Bronchial epithelial cell (primary cell): Measurements from ENCODE around the gene RAB9A. TPM values are rescaled to one million over a fixed set of nuclear protein-coding genes. Genes with fewer than 3 reads are reported as not detected.

Experiments used
- DNase-seq: peaks from one replicate; pipeline ENCODE4 v3.0.0-alpha.2; 2010; ENCODE audit warnings: low read depth
- FAIRE-seq: peaks from 2 replicates; lab custom pipeline; 2011; peaks lifted over from hg19 to GRCh38; lab: Jason Lieb, UNC
- H3K27me3 ChIP-seq: 2 replicates; pipeline ENCODE4 v1.5.1; 2011; ENCODE audit warnings: low read length; ENCODE audit not compliant: control insufficient read depth, insufficient read depth
- H3K36me3 ChIP-seq: 2 replicates; pipeline ENCODE4 v1.5.1; 2011; ENCODE audit warnings: low read length; ENCODE audit not compliant: control insufficient read depth, insufficient read depth
- H3K4me3 ChIP-seq: 2 replicates; pipeline ENCODE4 v1.5.1; 2011; ENCODE audit warnings: mild to moderate bottlenecking, low read depth, low read length, control low read depth
- CTCF ChIP-seq: IDR thresholded peaks from 2 replicates; pipeline ENCODE4 v1.5.1; 2011; ENCODE audit warnings: mild to moderate bottlenecking, moderate library complexity, low read length, control low read depth, inconsistent platforms; ENCODE audit not compliant: insufficient read depth, severe bottlenecking
- total RNA-seq: library from RNA; depleted of rRNA; stranded (reverse); fragments of >200 nt; gene quantifications from 2 replicates; pipeline ENCODE4 v1.2.1, GENCODE V29; 2014

RAB9A gene
- total RNA-seq, 1 donor from 2014 or later: 43.4 TPM

GRCh38 chrX:13697976-13698375 is 9.0 kb downstream of the RAB9A start:
- Histone ChIP-seq H3K27me3 (no peaks in the 10 kb centered on the region), H3K36me3 (no peaks in the 10 kb centered on the region), H3K4me3 (no peak overlapping the region)
- DNase-seq (no peak), FAIRE-seq (no peak)
- no peak for TF ChIP-seq CTCF

- FAIRE-seq: no peak
- no peaks in the 10 kb centered on the region for H3K36me3 ChIP-seq
Measured at GRCh38 chrX:13698432-13698831, 9.5 kb downstream of the RAB9A start.

GRCh38 chrX:13699183-13699826 is 10.4 kb downstream of the RAB9A start:
- H3K27me3 ChIP-seq: no peaks in the 10 kb centered on the region
- DNase-seq (peak; percentile 47), FAIRE-seq (no peak)
- H3K36me3 ChIP-seq: no peaks in the 10 kb centered on the region
- no peak overlapping the region for H3K4me3 ChIP-seq
- no peak for TF ChIP-seq CTCF

More at GRCh38 chrX:13698432-13698831, 9.5 kb downstream of the RAB9A start:
- DNase-seq: no peak
- no peaks in the 10 kb centered on the region for H3K27me3 ChIP-seq
- no peak for TF ChIP-seq CTCF
- no peak overlapping the region for H3K4me3 ChIP-seq

- Histone ChIP-seq H3K36me3 (no peaks in the 10 kb centered on the region), H3K27me3 (no peaks in the 10 kb centered on the region), H3K4me3 (no peak overlapping the region)
- no peak for DNase-seq
- no peak for TF ChIP-seq CTCF
- FAIRE-seq: no peak
Measured at GRCh38 chrX:13700380-13700779, 11.5 kb downstream of the RAB9A start.

GRCh38 chrX:13702111-13702789 is 13.3 kb downstream of the RAB9A start:
- no peak for TF ChIP-seq CTCF
- Histone ChIP-seq H3K36me3 (no peaks in the 10 kb centered on the region), H3K27me3 (no peaks in the 10 kb centered on the region), H3K4me3 (no peak overlapping the region)
- FAIRE-seq: no peak
- DNase-seq: no peak
